Ishikawa (cell line): ENCODE data around the gene ZFP3.
A peak's percentile ranks its signal among the peaks of the same experiment; 100 is the strongest.

Experiments
- CEBPB ChIP-seq: IDR thresholded peaks from 2 replicates; pipeline ENCODE4 v1.6.1; 2012
- CREB1 ChIP-seq: IDR thresholded peaks from 2 replicates; pipeline ENCODE4 v1.6.1; 2012; ENCODE audit warnings: low read depth
- EGR1 ChIP-seq: IDR thresholded peaks from 2 replicates; pipeline ENCODE4 v1.6.1; 2012
- EP300 ChIP-seq: IDR thresholded peaks from 2 replicates; pipeline ENCODE4 v1.6.1; 2012; ENCODE audit warnings: borderline replicate concordance
- FOXM1 ChIP-seq: IDR thresholded peaks from 2 replicates; pipeline ENCODE4 v1.6.1; 2012; ENCODE audit warnings: low read depth, borderline replicate concordance
- NFIC ChIP-seq: IDR thresholded peaks from 2 replicates; pipeline ENCODE4 v1.6.1; 2012
- RAD21 ChIP-seq: IDR thresholded peaks from 2 replicates; pipeline ENCODE4 v1.6.1; 2012; ENCODE audit warnings: low read depth
- TAF1 ChIP-seq: IDR thresholded peaks from 2 replicates; pipeline ENCODE4 v1.6.1; 2012; ENCODE audit warnings: low read depth, mild to moderate bottlenecking
- TCF12 ChIP-seq: IDR thresholded peaks from 2 replicates; pipeline ENCODE4 v1.6.1; 2012; ENCODE audit warnings: low read depth
- TEAD4 ChIP-seq: IDR thresholded peaks from 2 replicates; pipeline ENCODE4 v1.6.1; 2012
- YY1 ChIP-seq: IDR thresholded peaks from 2 replicates; pipeline ENCODE4 v1.6.1; 2012; ENCODE audit warnings: low read depth
- ZBTB7A ChIP-seq: IDR thresholded peaks from 2 replicates; pipeline ENCODE4 v1.6.1; 2012; ENCODE audit warnings: low read depth
- TF ChIP-seq, protein P1 (sequence below): IDR thresholded peaks from 2 replicates; pipeline ENCODE4 v1.6.1; 2012
- TF ChIP-seq, protein P2 (sequence below): IDR thresholded peaks from 2 replicates; pipeline ENCODE4 v1.6.1; 2012
- TF ChIP-seq, protein P3 (sequence below): IDR thresholded peaks from 2 replicates; pipeline ENCODE4 v1.6.1; 2012; ENCODE audit warnings: low read depth, mild to moderate bottlenecking

ZFP3 gene

DNA sequence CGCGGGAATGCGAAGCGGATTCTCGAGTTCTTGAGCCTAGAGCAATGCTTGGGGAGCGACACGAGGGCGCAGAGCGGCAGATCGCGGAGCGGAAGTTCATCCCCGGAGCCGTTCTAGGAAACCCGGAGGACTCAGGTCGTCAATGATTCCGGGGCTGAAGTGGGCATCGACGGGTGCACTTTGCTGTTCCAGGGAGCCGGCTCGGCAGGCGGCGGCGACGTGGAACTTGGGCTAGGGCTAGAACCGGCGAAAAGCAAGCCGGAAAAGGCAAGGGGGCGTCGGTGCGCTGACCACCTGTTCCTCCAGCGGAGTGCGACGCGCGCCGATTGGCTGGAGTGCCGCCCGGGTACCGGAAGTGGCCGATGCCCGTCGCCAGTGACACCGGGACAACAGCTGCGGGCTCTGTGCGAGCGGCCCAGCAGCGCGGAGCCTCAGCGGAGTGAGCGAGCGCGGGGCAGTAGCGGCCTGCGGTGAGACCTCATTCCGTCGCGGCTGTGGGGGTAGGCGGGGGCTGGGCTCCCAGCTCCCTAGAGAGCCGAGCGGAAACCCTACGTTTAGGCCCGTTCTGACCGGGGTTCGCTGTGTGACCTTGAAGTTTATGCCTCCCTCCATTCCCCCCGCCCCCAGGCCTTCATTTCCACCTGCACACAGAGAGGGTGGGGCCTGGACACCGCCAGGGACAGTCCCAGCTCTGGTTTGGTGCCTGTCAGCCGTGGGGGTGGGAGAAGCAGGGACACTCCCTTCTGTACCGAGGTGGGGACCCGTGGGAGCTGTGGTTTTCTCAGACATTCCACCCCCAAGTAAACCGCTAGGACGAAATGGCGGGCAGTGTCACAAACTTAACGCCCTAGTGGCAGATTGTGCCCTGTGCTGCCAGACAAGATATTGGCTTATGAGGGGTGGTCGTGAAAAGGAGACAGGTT, at the start of gene ZFP3:
Gene ZFP3, plus strand, starts transcription at position 362 of the 923 bp plus-strand sequence. CDS start 13,038 bp downstream, outside the sequence.
- TF ChIP-seq TAF1 (0 out of 2 replicates have a peak, but pooled peaks have one; percentile 62), TCF12 (peak; percentile 71; the same call in 1 of the 2 replicates), NFIC (0 out of 2 replicates have a peak, but pooled peaks have one; percentile 11), FOXM1 (no peak), RAD21 (no peak), EP300 (0 out of 2 replicates have a peak, but pooled peaks have one; percentile 21)
- TF ChIP-seq, protein P1, sequence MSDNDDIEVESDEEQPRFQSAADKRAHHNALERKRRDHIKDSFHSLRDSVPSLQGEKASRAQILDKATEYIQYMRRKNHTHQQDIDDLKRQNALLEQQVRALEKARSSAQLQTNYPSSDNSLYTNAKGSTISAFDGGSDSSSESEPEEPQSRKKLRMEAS = peak; percentile 97
- TF ChIP-seq, protein P2, sequence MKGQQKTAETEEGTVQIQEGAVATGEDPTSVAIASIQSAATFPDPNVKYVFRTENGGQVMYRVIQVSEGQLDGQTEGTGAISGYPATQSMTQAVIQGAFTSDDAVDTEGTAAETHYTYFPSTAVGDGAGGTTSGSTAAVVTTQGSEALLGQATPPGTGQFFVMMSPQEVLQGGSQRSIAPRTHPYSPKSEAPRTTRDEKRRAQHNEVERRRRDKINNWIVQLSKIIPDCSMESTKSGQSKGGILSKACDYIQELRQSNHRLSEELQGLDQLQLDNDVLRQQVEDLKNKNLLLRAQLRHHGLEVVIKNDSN = peak; percentile 70

DNA sequence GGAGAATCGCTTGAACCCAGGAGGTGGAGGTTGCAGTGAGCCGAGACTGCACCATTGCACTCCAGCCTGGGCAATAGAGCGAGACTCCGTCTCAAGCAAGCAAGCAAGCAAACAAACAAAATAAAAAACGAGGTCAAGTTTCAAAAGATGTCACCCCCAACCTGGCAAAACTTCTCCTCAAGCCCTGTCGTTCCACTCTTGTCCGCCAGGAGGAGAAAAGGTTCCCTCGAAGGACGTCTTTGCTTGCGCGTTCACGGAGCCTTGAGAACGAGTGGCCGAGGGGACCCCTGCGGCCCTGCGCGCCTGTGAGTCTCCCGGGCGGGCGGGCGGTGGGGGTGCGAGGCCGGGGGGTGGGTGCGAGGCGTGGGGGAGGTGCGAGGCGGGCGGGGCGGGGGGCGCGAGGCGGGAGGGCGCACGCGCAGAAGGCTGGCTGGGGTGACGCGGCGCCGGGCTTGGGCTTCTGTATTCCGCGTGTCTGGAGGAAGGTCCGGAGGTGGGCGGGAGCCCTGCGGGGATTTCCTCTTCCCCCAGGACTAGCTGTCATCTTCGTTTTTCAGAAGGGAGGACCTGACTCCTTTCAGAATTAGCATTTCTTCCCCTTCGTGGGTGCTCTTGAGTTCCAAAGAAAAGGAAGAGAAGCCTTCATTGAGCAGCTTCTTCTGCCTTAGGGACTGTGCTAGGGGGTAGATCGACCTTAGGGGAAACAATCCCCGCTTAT, 46.7 kb upstream of the ZFP3 start:
- no peak for TF ChIP-seq TAF1
- TF ChIP-seq, protein P1 = peak; percentile 82
- TF ChIP-seq ZBTB7A = peak; percentile 55; the same call in 1 of the 2 replicates
- peak; percentile 47 for TF ChIP-seq RAD21
- TF ChIP-seq CREB1 = no peak
- TF ChIP-seq, protein P2 = no peak

DNA sequence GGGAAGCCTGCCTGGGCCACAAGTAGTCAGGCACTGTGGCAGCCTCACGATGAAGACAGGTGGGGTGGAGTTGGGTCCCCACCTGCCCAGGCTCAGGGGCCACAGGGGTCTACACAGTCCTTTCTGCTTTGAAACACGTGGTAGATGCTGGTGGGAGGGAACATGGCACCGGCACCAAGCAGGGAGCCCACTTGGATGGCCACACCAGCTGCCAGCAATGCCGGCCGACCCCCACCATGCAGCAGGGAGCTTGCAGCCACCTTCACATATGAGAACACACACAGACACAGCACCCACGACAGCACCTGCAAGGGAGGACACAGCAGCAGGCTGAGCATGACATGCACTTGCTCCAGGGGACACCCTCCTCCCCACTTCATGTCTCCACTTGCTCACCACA, 45.4 kb upstream of the ZFP3 start:
- TF ChIP-seq FOXM1 (no peak), NFIC (no peak), RAD21 (no peak), TAF1 (no peak), EP300 (no peak)
- TF ChIP-seq, protein P3, sequence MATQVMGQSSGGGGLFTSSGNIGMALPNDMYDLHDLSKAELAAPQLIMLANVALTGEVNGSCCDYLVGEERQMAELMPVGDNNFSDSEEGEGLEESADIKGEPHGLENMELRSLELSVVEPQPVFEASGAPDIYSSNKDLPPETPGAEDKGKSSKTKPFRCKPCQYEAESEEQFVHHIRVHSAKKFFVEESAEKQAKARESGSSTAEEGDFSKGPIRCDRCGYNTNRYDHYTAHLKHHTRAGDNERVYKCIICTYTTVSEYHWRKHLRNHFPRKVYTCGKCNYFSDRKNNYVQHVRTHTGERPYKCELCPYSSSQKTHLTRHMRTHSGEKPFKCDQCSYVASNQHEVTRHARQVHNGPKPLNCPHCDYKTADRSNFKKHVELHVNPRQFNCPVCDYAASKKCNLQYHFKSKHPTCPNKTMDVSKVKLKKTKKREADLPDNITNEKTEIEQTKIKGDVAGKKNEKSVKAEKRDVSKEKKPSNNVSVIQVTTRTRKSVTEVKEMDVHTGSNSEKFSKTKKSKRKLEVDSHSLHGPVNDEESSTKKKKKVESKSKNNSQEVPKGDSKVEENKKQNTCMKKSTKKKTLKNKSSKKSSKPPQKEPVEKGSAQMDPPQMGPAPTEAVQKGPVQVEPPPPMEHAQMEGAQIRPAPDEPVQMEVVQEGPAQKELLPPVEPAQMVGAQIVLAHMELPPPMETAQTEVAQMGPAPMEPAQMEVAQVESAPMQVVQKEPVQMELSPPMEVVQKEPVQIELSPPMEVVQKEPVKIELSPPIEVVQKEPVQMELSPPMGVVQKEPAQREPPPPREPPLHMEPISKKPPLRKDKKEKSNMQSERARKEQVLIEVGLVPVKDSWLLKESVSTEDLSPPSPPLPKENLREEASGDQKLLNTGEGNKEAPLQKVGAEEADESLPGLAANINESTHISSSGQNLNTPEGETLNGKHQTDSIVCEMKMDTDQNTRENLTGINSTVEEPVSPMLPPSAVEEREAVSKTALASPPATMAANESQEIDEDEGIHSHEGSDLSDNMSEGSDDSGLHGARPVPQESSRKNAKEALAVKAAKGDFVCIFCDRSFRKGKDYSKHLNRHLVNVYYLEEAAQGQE = no peak

DNA sequence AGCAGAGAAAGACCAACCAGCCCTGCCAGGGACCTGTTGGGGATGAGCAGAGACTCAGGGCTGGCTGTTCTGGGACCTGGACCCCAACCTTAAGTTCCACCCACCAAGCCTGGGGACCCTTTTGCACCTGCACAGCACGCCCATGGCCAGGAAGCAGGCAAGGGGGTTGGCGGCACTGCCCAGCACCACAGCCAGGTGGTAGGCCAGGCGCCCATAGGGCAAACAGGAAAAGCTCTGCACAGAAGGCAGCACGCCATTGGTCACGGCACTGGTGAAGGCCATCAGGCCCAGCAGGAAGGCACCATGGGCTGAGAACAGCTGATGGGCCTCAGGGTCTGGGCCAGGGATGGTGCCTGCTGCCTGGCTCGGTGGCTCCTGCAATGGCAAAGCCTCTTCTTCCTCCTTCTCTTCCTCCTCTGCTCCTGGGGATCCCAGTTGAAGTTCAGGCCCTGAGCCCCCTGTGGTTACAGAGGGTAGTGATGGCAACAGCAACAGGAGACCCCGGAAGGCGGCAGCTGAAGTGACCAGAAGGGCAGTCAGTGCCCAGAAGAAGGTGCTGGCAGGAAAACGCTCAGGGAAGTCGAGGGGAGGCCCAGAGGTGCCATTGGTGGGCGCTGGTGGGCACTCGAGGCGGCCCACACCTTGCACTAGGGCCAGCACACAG, 44.8 kb upstream of the ZFP3 start:
- no peak for TF ChIP-seq CEBPB
- TF ChIP-seq TCF12 = no peak
- TF ChIP-seq, protein P1 = no peak
- TF ChIP-seq ZBTB7A = no peak
- TF ChIP-seq YY1 = no peak
- TF ChIP-seq, protein P3 = no peak
- TF ChIP-seq EGR1 = no peak
- TF ChIP-seq NFIC = no peak
- TF ChIP-seq TAF1 = no peak
- no peak for TF ChIP-seq FOXM1

DNA sequence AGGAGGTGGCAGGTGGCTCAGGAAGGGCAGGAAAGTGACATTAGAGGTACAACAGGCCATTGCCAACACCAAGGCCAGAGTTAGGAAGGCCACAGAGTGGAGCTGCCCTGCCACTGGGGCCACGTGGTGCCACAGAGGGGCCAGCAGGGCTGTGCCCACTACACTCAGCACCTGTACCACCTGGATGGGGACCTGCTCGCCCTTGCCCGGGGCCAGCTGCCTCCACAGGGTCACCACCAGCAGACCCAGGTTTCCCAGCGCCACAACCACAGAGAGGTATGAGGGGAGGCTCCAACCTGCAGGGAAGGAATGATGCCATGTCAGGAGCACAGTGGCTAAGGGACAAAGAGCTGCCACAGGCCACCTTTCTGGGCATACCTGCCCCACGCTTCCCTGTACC, 44.2 kb upstream of the ZFP3 start:
- TF ChIP-seq, protein P1 = no peak
- no peak for TF ChIP-seq ZBTB7A
- TF ChIP-seq CEBPB = no peak
- TF ChIP-seq NFIC = no peak
- TF ChIP-seq TEAD4 = no peak
- TF ChIP-seq, protein P2 = no peak
- TF ChIP-seq RAD21 = no peak
- no peak for TF ChIP-seq EGR1
- no peak for TF ChIP-seq FOXM1
- TF ChIP-seq TCF12 = no peak
- no peak for TF ChIP-seq YY1
- no peak for TF ChIP-seq TAF1
- no peak for TF ChIP-seq EP300
